NCI-H187 treated with DMSO at 0.1 percent for 48 hours (cell line): ENCODE measurements around the gene KCNIP2.
A peak's percentile ranks its signal among the peaks of the same experiment; 100 is the strongest.

Source experiments
- DNase-seq: peaks from one replicate; lab custom pipeline; 2025; lab: John Stamatoyannopoulos, UW

Gene KCNIP2

GRCh38 chr10:101843032-101844021 is at the start of gene KCNIP2:
Gene KCNIP2 (minus strand): TSS chr10:101843800. CDS start chr10:101843568, 232 bp downstream.
- DNase-seq = peak; percentile 2

GRCh38 chr10:101892782-101893391 is 49.3 kb upstream of the KCNIP2 start:
- no peak for DNase-seq

GRCh38 chr10:101889256-101890210 is 45.9 kb upstream of the KCNIP2 start:
- no peak for DNase-seq

- no peak for DNase-seq
Observed at GRCh38 chr10:101888251-101888949, 44.8 kb upstream of the KCNIP2 start.

- no peak for DNase-seq
Observed at GRCh38 chr10:101887775-101888174, 44.2 kb upstream of the KCNIP2 start.

GRCh38 chr10:101886521-101887312 is 43.1 kb upstream of the KCNIP2 start:
- DNase-seq = no peak

GRCh38 chr10:101881036-101881774 is 37.6 kb upstream of the KCNIP2 start:
- no peak for DNase-seq

GRCh38 chr10:101880232-101880573 is 36.6 kb upstream of the KCNIP2 start:
- no peak for DNase-seq

GRCh38 chr10:101879456-101880231 is 36.0 kb upstream of the KCNIP2 start:
- DNase-seq = no peak

GRCh38 chr10:101878869-101879268 is 35.3 kb upstream of the KCNIP2 start:
- DNase-seq = no peak

- DNase-seq = no peak
Observed at GRCh38 chr10:101875068-101875688, 31.6 kb upstream of the KCNIP2 start.

GRCh38 chr10:101874252-101874651 is 30.7 kb upstream of the KCNIP2 start:
- DNase-seq = no peak

- DNase-seq = no peak
Observed at GRCh38 chr10:101867931-101868330, 24.3 kb upstream of the KCNIP2 start.

GRCh38 chr10:101859530-101859929 is 15.9 kb upstream of the KCNIP2 start:
- DNase-seq = no peak

GRCh38 chr10:101858723-101859500 is 15.3 kb upstream of the KCNIP2 start:
- no peak for DNase-seq

GRCh38 chr10:101857802-101858476 is 14.3 kb upstream of the KCNIP2 start:
- DNase-seq = no peak

GRCh38 chr10:101856626-101857025 is 13.0 kb upstream of the KCNIP2 start:
- no peak for DNase-seq
